ENCODE measurements around the gene UBN1. TPM values are rescaled to one million over a fixed set of nuclear protein-coding genes. Genes with fewer than 3 reads are reported as not detected.

The UBN1 gene
- total and polyA plus RNA-seq, 2 donors (not counting 3 experiments of a cell fraction or from before 2014, with no cell fraction given) = 26.0 to 44.8 TPM

DNA sequence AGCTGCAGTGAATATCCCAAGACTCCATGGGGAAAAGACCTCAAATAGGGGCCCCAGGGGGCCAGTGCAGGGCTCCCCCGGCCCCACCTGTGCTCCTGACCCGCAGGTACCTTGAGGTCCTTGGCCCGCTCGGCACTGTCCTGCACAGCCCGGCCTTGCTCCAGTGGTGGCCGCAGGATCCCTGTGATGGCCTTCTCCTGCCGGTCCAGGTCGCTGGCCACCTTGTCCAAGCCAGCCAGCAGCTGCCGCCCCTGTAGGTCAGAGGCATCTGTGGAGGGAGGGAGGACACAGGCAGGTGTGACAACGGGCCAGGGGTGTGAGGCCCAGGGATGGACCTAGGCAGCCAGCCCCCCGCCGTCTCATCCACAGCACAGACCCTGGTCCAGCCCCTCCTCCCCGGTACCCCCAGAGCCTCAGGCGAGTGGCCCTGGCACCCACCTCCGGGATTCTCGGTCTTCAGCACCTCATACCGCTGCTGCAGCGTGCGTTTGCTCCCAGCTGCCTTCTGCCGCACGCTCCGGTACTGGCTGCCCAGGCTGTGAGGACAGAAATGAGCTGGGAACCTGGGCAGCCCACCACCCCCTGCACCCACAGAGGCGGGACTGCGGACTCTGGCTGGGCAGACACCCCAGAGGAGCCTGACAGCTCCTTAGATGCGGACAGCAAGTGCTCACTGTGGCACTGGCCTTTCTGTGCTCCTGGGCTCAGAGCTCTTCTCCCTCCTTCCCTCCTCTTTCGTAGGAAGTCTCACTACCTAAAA lies 46.0 kb downstream of the UBN1 start:
- POLR2A ChIA-PET = no interaction called here
- H2AFZ ChIP-seq (ENCODE audit: low read depth, low read length) = no peak overlapping the region
- no peaks in the 10 kb centered on the region for H3K36me3 ChIP-seq (ENCODE audit: control insufficient read depth in 2 of 2, extremely low read depth in 1 of 2, insufficient read depth in 2 of 2, low read length in 2 of 2)
- CTCF ChIA-PET = interaction anchor here (0.6 to 1.3 kb wide), 3 partner anchors 9 to 64 kb away, joined by 3 to 6 read pairs (median 3); partner anchors contain the start of gene SEC14L5
- intact Hi-C loops (cut with micrococcal nuclease) (loop anchor here (10.0 kb wide), 1 partner anchor 62 kb away; the partner anchor contains the start of gene SEC14L5), dilution Hi-C loops (cut with MboI; ENCODE audit: extremely low pct_ligation_motif_present, low sequenced_read_pairs) (no loop called here)
- BruUV-seq (replicated peaks) = no TSS peak
- H3K4me1 ChIP-seq (ENCODE audit: control insufficient read depth, extremely low read depth, insufficient read depth, low read length) = no peaks in the 10 kb centered on the region
- no peak overlapping the region for H3K4me3 ChIP-seq (replicated peaks in 1 of 3; ENCODE audit: insufficient read depth in 1 of 3, low read depth in 1 of 3, low read length in 3 of 3)
- no peak overlapping the region for H3K4me2 ChIP-seq (ENCODE audit: insufficient read depth, low read length)
- no peaks in the 10 kb centered on the region for H4K20me1 ChIP-seq (replicated peaks; ENCODE audit: control insufficient read depth, extremely low read depth, insufficient read depth, low read length)
- no peaks in the 10 kb centered on the region for H3K27me3 ChIP-seq (ENCODE audit: control insufficient read depth in 2 of 2, insufficient read depth in 2 of 2, low read length in 2 of 2)
- no peak overlapping the region for H3K9ac ChIP-seq (replicated peaks; ENCODE audit: extremely low read depth, insufficient read depth, low read length)
- no peaks in the 10 kb centered on the region for H3K9me1 ChIP-seq (replicated peaks; ENCODE audit: control insufficient read depth, extremely low read depth, insufficient read depth, low read length)
- FAIRE-seq = no peak
- DNase-seq (ENCODE audit: low read depth, low spot score) = no peak
- no peaks in the 10 kb centered on the region for H3K9me3 ChIP-seq (replicated peaks; ENCODE audit: control insufficient read depth, insufficient read depth, low read length)
- no peak for TF ChIP-seq POLR2A (IDR thresholded peaks at IDR 0.05; ENCODE audit: low read depth, low read length)
- no peak for TF ChIP-seq FOS (IDR thresholded peaks at IDR 0.05; ENCODE audit: borderline replicate concordance, insufficient read depth, low read length)
- TF ChIP-seq GATA2 (IDR thresholded peaks at IDR 0.05; ENCODE audit: insufficient read depth, insufficient read length, low read depth, low read length) = no peak
- no peak for TF ChIP-seq EZH2 (IDR thresholded peaks at IDR 0.05; ENCODE audit: borderline replicate concordance, low read depth, low read length, severe bottlenecking)
- TF ChIP-seq POLR2AphosphoS5 (IDR thresholded peaks at IDR 0.05; ENCODE audit: insufficient read depth, low read depth, low read length) = no peak
- TF ChIP-seq JUN (IDR thresholded peaks at IDR 0.05; ENCODE audit: borderline replicate concordance, insufficient read depth, insufficient read length, low read depth) = no peak
- TF ChIP-seq, protein P1, sequence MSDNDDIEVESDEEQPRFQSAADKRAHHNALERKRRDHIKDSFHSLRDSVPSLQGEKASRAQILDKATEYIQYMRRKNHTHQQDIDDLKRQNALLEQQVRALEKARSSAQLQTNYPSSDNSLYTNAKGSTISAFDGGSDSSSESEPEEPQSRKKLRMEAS (IDR thresholded peaks at IDR 0.05; ENCODE audit: insufficient read depth, insufficient read length) = no peak
- TF ChIP-seq MYC (IDR thresholded peaks at IDR 0.05; ENCODE audit: low read depth, low read length) = no peak
- no peak for TF ChIP-seq CTCF (IDR thresholded peaks at IDR 0.05; ENCODE audit: extremely low read depth in 1 of 2, insufficient read depth in 1 of 2, low read depth in 1 of 2, low read length in 2 of 2)
- H3K27ac ChIP-seq (ENCODE audit: insufficient read depth, low read depth, low read length) = no peak overlapping the region
- no peaks in the 10 kb centered on the region for H3K79me2 ChIP-seq (ENCODE audit: control insufficient read depth, insufficient read depth, low read length)

Data from endothelial cell of umbilical vein (primary cell).